Measurements from ENCODE around the gene TMEM134. TPM values are rescaled to one million over a fixed set of nuclear protein-coding genes. Genes with fewer than 3 reads are reported as not detected.
"Not testable (repeated sequence)": the region's sequence is repeated elsewhere in the genome, so short reads cannot be mapped to it uniquely, and the experiment has no call there.

The TMEM134 gene
- polyA plus RNA-seq, 1 donor: 63.0 TPM

- DNase-seq: no peak
- no CpG with 5 or more reads among the region's 46 CpGs for WGBS (ENCODE audit: insufficient coverage, low lambda C conversion rate)
- Histone ChIP-seq H3K9me3 (ENCODE audit: control insufficient read depth, low read depth, low read length) (peaks cover 5% of the 10 kb centered on the region), H3K27ac (ENCODE audit: low read length) (no peak overlapping the region), H3K36me3 (ENCODE audit: control insufficient read depth, insufficient read depth, low read length) (peaks cover 81% of the 10 kb centered on the region), H3K27me3 (ENCODE audit: control insufficient read depth, insufficient read depth, low read length) (no peaks in the 10 kb centered on the region), H3K4me3 (ENCODE audit: low read length) (no peak overlapping the region), H3K4me1 (ENCODE audit: control insufficient read depth, insufficient read depth, low read length) (no peaks in the 10 kb centered on the region)
Measured at GRCh38 chr11:67492801-67493547, 23.9 kb upstream of the TMEM134 start.

DNA sequence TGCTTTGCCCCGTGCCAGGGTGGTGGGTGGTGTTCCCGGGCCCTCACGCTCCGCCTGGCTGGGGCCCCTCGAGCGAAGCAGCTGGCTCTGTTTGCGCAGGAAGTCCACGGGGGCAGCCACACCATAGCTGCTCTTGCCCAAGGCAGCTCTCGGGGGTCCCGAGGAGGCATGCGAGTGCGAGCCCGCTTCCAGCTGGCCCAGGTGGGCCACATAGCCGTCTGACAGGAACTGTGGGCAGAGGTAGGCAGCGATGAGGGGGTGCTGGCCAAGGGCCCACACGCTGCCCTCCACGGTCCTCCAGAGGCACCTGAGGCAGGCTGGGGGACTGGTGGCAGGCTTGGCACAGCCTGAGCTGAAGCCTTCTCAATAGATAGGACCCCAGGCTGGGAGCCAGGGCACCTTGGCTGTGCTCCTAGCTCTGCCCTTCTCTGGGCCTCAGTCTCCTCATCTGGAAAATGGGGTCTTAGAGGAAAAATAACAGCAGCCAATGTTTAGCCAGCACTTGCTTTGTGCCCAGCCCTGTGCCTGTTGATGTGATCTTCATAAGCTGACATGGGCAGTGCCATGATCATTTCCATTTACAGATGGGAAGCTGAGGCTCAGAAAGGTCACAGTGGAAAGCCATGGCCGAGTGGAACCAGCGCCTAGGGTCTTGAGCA lies 23.1 kb upstream of the TMEM134 start:
- WGBS (ENCODE audit: insufficient coverage, low lambda C conversion rate): no CpG with 5 or more reads among the region's 19 CpGs
- no peak for DNase-seq
- Histone ChIP-seq H3K4me3 (ENCODE audit: low read length) (no peak overlapping the region), H3K9me3 (ENCODE audit: control insufficient read depth, low read depth, low read length) (peaks cover 5% of the 10 kb centered on the region), H3K27me3 (ENCODE audit: control insufficient read depth, insufficient read depth, low read length) (no peaks in the 10 kb centered on the region), H3K36me3 (ENCODE audit: control insufficient read depth, insufficient read depth, low read length) (peaks cover 81% of the 10 kb centered on the region), H3K27ac (ENCODE audit: low read length) (no peak overlapping the region), H3K4me1 (ENCODE audit: control insufficient read depth, insufficient read depth, low read length) (no peaks in the 10 kb centered on the region)

DNA sequence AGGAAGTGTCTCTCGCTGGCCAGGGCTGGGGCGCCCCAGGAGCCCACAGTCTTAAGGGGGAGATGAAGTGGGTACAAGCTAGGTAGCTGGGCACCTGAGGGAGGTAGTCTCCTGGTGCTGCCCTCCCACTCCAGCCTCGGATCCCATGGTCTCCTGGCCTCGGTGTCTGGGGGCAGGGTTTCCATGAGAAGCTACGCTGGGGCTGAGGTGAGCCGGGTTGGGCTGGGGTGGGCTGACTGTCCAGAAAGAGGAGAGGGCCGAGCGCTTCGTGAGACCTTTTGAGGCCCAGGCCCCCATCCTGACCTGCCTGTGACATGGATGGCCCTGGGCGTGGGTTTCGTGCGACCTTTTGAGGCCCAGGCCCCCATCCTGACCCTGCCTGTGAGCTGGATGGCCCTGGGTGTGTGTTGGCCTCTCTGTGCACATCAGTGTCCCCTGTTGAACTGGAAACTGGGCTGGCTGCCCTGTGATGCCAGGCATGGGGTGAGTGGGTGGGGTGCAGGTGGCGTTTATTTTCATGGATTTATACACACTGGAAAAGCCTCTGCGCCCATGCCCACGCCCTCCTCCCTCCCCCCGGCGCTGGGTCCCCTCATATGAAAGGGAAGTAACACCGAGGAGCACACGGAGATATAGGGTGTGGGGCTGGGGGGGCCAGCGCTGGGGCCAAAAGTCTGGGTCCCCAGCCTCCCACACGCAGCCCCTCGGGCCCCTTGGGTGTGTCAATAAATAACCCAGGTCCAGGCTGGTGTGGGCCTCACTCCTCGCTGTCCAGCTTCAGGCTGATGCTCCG lies 22.4 kb upstream of the TMEM134 start:
- H3K4me1 ChIP-seq (ENCODE audit: control insufficient read depth, insufficient read depth, low read length): no peaks in the 10 kb centered on the region
- H3K4me3 ChIP-seq (ENCODE audit: low read length): no peak overlapping the region
- H3K27me3 ChIP-seq (ENCODE audit: control insufficient read depth, insufficient read depth, low read length): no peaks in the 10 kb centered on the region
- H3K36me3 ChIP-seq (ENCODE audit: control insufficient read depth, insufficient read depth, low read length): peaks cover 79% of the 10 kb centered on the region
- WGBS (ENCODE audit: insufficient coverage, low lambda C conversion rate): no CpG with 5 or more reads among the region's 24 CpGs
- H3K9me3 ChIP-seq (ENCODE audit: control insufficient read depth, low read depth, low read length): peaks cover 5% of the 10 kb centered on the region
- no peak for DNase-seq
- no peak overlapping the region for H3K27ac ChIP-seq (ENCODE audit: low read length)

DNA sequence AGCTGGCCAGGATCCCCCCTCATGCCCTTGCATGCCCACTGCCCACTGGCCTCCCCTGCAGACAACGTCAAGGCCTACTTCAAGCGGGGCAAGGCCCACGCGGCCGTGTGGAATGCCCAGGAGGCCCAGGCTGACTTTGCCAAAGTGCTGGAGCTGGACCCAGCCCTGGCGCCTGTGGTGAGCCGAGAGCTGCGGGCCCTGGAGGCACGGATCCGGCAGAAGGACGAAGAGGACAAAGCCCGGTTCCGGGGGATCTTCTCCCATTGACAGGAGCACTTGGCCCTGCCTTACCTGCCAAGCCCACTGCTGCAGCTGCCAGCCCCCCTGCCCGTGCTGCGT lies 21.6 kb upstream of the TMEM134 start:
- no peak overlapping the region for H3K27ac ChIP-seq (ENCODE audit: low read length)
- peaks cover 5% of the 10 kb centered on the region for H3K9me3 ChIP-seq (ENCODE audit: control insufficient read depth, low read depth, low read length)
- H3K36me3 ChIP-seq (ENCODE audit: control insufficient read depth, insufficient read depth, low read length): peaks cover 72% of the 10 kb centered on the region
- no peak overlapping the region for H3K4me3 ChIP-seq (ENCODE audit: low read length)
- H3K27me3 ChIP-seq (ENCODE audit: control insufficient read depth, insufficient read depth, low read length): no peaks in the 10 kb centered on the region
- H3K4me1 ChIP-seq (ENCODE audit: control insufficient read depth, insufficient read depth, low read length): no peaks in the 10 kb centered on the region
- no CpG with 5 or more reads among the region's 15 CpGs for WGBS (ENCODE audit: insufficient coverage, low lambda C conversion rate)
- DNase-seq: no peak

DNA sequence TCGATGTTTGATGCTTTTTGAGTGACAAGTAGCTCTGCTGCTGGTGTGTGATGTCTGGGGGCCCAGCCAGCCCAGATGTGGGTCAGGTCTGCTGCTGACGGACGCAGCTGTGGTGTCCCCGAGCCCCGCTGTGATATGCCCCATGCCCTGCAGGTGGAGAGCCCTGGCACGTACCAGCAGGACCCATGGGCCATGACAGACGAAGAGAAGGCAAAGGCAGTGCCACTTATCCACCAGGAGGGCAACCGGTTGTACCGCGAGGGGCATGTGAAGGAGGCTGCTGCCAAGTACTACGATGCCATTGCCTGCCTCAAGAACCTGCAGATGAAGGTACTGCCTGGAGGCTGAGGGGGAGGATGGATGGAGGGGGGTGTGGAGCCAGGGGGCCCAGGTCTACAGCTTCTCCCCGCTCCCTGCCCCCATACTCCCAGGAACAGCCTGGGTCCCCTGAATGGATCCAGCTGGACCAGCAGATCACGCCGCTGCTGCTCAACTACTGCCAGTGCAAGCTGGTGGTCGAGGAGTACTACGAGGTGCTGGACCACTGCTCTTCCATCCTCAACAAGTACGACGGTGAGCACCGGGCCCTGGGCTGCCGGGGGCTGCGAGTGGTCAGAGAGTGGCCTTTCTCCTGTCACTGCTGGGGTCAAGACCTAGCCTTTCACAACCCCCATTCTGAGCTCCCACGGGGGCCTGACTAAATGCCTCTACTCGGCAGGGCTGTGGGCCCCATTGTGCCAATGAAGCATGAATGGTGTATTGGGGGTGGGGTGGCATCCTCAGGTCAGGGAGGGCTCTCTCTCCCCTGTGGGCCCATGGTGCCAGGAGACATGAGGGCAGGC lies 21.1 kb upstream of the TMEM134 start:
- H3K9me3 ChIP-seq (ENCODE audit: control insufficient read depth, low read depth, low read length): peaks cover 5% of the 10 kb centered on the region
- H3K36me3 ChIP-seq (ENCODE audit: control insufficient read depth, insufficient read depth, low read length): peaks cover 67% of the 10 kb centered on the region
- H3K4me1 ChIP-seq (ENCODE audit: control insufficient read depth, insufficient read depth, low read length): no peaks in the 10 kb centered on the region
- H3K27ac ChIP-seq (ENCODE audit: low read length): no peak overlapping the region
- WGBS (ENCODE audit: insufficient coverage, low lambda C conversion rate): no CpG with 5 or more reads among the region's 23 CpGs
- no peak for DNase-seq
- H3K27me3 ChIP-seq (ENCODE audit: control insufficient read depth, insufficient read depth, low read length): no peaks in the 10 kb centered on the region
- H3K4me3 ChIP-seq (ENCODE audit: low read length): no peak overlapping the region

GRCh38 chr11:67489203-67489884 lies 20.3 kb upstream of the TMEM134 start:
- 74% methylated on average over 3 of the region's 25 CpGs for WGBS (ENCODE audit: insufficient coverage, low lambda C conversion rate)

DNA sequence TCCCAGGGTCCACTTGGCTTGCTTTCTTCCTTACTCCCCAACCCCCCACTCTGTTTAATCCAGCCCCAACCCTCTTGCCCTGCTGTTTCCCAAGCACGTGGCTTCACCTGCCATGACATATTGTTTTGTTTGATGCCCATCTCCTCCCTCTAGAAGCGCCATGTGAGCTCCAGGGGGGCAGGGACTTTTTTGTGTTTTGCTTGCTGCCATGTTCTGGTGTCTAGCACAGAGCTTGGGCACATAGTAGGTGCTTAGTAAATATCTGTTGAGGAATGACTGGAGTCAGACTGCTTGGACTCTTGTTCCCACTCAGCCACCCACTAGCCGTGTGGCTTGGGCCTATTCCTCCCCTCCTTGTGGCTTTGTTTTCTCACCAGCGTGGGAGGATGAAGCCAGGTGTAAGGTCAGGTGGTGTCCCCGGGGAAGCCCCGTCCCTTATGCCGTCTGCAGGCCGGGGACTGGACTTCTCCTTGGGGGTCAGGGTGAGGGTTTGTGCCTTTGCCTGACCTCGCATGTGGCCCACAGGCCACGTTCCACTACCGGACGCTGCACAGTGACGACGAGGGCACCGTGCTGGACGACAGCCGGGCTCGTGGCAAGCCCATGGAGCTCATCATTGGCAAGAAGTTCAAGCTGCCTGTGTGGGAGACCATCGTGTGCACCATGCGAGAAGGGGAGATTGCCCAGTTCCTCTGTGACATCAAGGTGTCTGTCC lies 17.6 kb upstream of the TMEM134 start:
- DNase-seq: no peak
- Histone ChIP-seq H3K27ac (ENCODE audit: low read length) (no peak overlapping the region), H3K27me3 (ENCODE audit: control insufficient read depth, insufficient read depth, low read length) (no peaks in the 10 kb centered on the region), H3K4me1 (ENCODE audit: control insufficient read depth, insufficient read depth, low read length) (peaks cover 11% of the 10 kb centered on the region), H3K36me3 (ENCODE audit: control insufficient read depth, insufficient read depth, low read length) (peaks cover 39% of the 10 kb centered on the region), H3K9me3 (ENCODE audit: control insufficient read depth, low read depth, low read length) (peaks cover 4% of the 10 kb centered on the region), H3K4me3 (ENCODE audit: low read length) (no peak overlapping the region)
- no CpG with 5 or more reads among the region's 20 CpGs for WGBS (ENCODE audit: insufficient coverage, low lambda C conversion rate)

More at GRCh38 chr11:67489203-67489884, 20.3 kb upstream of the TMEM134 start:
- Histone ChIP-seq H3K4me3 (ENCODE audit: low read length) (no peak overlapping the region), H3K4me1 (ENCODE audit: control insufficient read depth, insufficient read depth, low read length) (no peaks in the 10 kb centered on the region), H3K27ac (ENCODE audit: low read length) (no peak overlapping the region), H3K27me3 (ENCODE audit: control insufficient read depth, insufficient read depth, low read length) (no peaks in the 10 kb centered on the region), H3K9me3 (ENCODE audit: control insufficient read depth, low read depth, low read length) (no peaks in the 10 kb centered on the region), H3K36me3 (ENCODE audit: control insufficient read depth, insufficient read depth, low read length) (peaks cover 61% of the 10 kb centered on the region)
- DNase-seq: no peak

DNA sequence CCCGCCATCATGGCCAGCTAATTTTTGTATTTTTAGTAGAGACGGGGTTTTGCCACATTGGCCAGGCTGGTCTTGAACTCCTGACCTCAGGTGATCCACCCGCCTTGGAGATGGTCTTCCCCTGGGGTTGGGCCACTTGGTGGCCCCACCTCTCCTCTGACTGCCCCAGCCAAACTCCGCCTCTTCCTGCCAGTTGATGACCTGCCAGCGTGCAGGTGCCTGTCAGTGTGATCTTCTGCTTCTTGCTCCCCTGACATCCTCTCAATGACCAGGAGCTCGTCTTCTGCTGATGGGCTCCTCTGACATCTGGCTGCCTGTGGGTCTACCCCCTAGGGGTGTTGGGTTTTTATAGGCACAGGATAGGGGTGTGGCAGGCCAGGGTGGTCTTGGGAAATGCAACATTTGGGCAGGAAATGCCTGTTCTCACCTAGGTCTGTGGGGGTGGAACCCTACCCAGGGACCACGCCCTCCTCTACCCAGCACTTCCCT lies 16.9 kb upstream of the TMEM134 start:
- H3K36me3 ChIP-seq (ENCODE audit: control insufficient read depth, insufficient read depth, low read length): peaks cover 32% of the 10 kb centered on the region
- not testable (repeated sequence) for H3K4me3 ChIP-seq (ENCODE audit: low read length); H3K9me3 ChIP-seq (ENCODE audit: control insufficient read depth, low read depth, low read length); DNase-seq; H3K27ac ChIP-seq (ENCODE audit: low read length); H3K27me3 ChIP-seq (ENCODE audit: control insufficient read depth, insufficient read depth, low read length)
- H3K4me1 ChIP-seq (ENCODE audit: control insufficient read depth, insufficient read depth, low read length): peaks cover 11% of the 10 kb centered on the region
- WGBS (ENCODE audit: insufficient coverage, low lambda C conversion rate): 100% methylated on average over 1 of the region's 7 CpGs

DNA sequence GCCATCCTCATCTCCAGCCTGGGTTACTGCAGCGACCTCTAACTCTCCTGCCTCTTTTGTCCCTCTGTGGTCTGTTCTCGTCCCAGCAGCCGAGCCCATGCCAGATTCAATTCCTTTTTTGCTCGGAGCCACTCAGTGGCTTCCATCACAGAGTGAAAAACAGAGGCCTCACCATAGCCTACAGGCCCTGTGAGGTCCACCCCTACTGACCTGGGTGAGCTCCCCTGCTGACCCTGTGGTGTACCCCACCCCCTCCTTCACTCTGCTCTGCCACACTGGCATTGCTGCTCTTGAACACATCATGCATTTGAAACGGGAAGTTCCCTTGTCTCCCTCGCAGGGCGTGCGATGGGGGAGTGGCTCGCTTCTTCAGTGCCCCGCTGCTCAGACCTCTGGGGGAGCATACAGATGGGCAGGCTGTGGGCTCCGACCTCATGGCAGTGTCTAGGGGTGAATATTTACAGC lies 15.8 kb upstream of the TMEM134 start:
- H3K9me3 ChIP-seq (ENCODE audit: control insufficient read depth, low read depth, low read length): peaks cover 4% of the 10 kb centered on the region
- WGBS (ENCODE audit: insufficient coverage, low lambda C conversion rate): no CpG with 5 or more reads among the region's 11 CpGs
- no peak for DNase-seq
- H3K4me1 ChIP-seq (ENCODE audit: control insufficient read depth, insufficient read depth, low read length): peaks cover 11% of the 10 kb centered on the region
- peaks cover 22% of the 10 kb centered on the region for H3K36me3 ChIP-seq (ENCODE audit: control insufficient read depth, insufficient read depth, low read length)
- no peaks in the 10 kb centered on the region for H3K27me3 ChIP-seq (ENCODE audit: control insufficient read depth, insufficient read depth, low read length)
- no peak overlapping the region for H3K27ac ChIP-seq (ENCODE audit: low read length)
- H3K4me3 ChIP-seq (ENCODE audit: low read length): no peak overlapping the region

Measured in large intestine (tissue), 3 donors.